Mucosa of descending colon (tissue), 3 donors: ENCODE data around the gene APOL6. TPM values are rescaled to one million over a fixed set of nuclear protein-coding genes. Genes with fewer than 3 reads are reported as not detected.

Experiments
- ATAC-seq: fragments of 200-7000 bp; cut with Tn5 transposase; one replicate; pipeline ENCODE4 v1.9.1; 2020; ENCODE audit warnings: mild to moderate bottlenecking, moderate library complexity
- DNase-seq, 3 donors: peaks; one replicate each; pipeline ENCODE4 v3.0.0-alpha.2; 2020
- H3K36me3 ChIP-seq: fragments of 200-600 bp; one replicate; pipeline ENCODE4 v1.8.0; 2021; ENCODE audit warnings: low read depth, mild to moderate bottlenecking
- H3K4me1 ChIP-seq: fragments of 200-600 bp; one replicate; pipeline ENCODE4 v1.8.0; 2021; ENCODE audit warnings: low read depth, mild to moderate bottlenecking
- H3K4me3 ChIP-seq: fragments of 200-600 bp; one replicate; pipeline ENCODE4 v1.8.0; 2021; ENCODE audit warnings: mild to moderate bottlenecking
- H3K9me3 ChIP-seq: fragments of 200-600 bp; one replicate; pipeline ENCODE4 v1.8.0; 2021; ENCODE audit warnings: mild to moderate bottlenecking
- CTCF ChIP-seq: fragments of 200-600 bp; IDR thresholded peaks from one replicate; pipeline ENCODE4 v1.8.0; 2022; ENCODE audit warnings: antibody characterized with exemption, mild to moderate bottlenecking
- intact Hi-C, 2 donors: fragments of 100-400 bp; cut with DNase I in 1 of 2; cut with micrococcal nuclease in 1 of 2; formaldehyde crosslinking; loops; one replicate each; pipeline versions ENCODE4 v1.11.0 to v1.11.1; 2022; cut with DNase I, micrococcal nuclease
- total RNA-seq, 3 donors: library from RNA; stranded (reverse); fragmentation: NEBNext Ultra II Directional in 2 of 3; extraction: Animal tissue kit (Norgen Biotek cat#: 25700) in 2 of 3; gene quantifications; one replicate each; pipeline versions ENCODE4 v1.2.1 to v1.2.4, GENCODE V29; 2021 to 2023
- donor health status: DM: no; HTN: no; CAD: no; lungs with moderate emphysema.
- donor health status: DM: no; HTN: no; CAD: no.
- donor health status: DM: no; HTN: yes; CAD: no.

The APOL6 gene
- total RNA-seq, 3 donors from 2014 or later, result 40.3 to 43.1 (median 42.1) TPM

DNA sequence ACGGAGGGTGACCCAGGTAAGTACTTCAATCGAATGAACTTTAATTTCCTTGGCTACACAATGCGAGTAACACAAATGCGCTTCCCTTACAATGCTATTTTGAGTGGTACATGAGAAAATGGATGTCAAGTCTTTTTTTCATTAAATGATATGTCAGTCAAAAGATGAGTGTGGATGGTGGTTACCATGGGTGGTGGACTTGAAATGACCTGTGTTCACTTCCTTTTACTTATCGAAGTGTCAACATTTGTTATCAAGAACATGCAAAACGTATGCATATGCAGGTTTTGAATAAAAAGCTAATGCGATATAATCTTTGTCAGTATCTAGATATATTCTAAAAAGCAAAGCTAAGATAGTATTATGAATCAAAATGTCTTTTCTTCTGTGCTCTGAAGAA is 60.7 kb downstream of the APOL6 start:
- ATAC-seq (no peak), DNase-seq (no peak)
- no peaks in the 10 kb centered on the region for H3K36me3 ChIP-seq
- no peak for TF ChIP-seq CTCF
- intact Hi-C loops, result no loop called here
- no peak overlapping the region for H3K4me3 ChIP-seq
- H3K4me1 ChIP-seq, result peaks cover 12% of the 10 kb centered on the region
- no peaks in the 10 kb centered on the region for H3K9me3 ChIP-seq

GRCh38 chr22:35711336-35711735 is 63.1 kb downstream of the APOL6 start:
- no peak for TF ChIP-seq CTCF
- H3K4me1 ChIP-seq, result no peaks in the 10 kb centered on the region
- no peaks in the 10 kb centered on the region for H3K9me3 ChIP-seq
- H3K36me3 ChIP-seq, result no peaks in the 10 kb centered on the region
- H3K4me3 ChIP-seq, result no peak overlapping the region
- intact Hi-C loops, result no loop called here
- ATAC-seq (no peak), DNase-seq (no peak)

- Histone ChIP-seq H3K9me3 (no peaks in the 10 kb centered on the region), H3K4me1 (no peaks in the 10 kb centered on the region), H3K4me3 (no peak overlapping the region), H3K36me3 (no peaks in the 10 kb centered on the region)
- DNase-seq, result no peak
- intact Hi-C loops, result no loop called here
- ATAC-seq, result no peak
- TF ChIP-seq CTCF, result no peak
These were observed 64.4 kb downstream of the APOL6 start for GRCh38 chr22:35712672-35713071.

GRCh38 chr22:35717572-35717971 is 69.3 kb downstream of the APOL6 start, which contains the start of gene APOL5:
Gene APOL5 (plus strand): TSS chr22:35717872. CDS start chr22:35717872, 0 bp downstream.
- TF ChIP-seq CTCF, result no peak
- H3K4me1 ChIP-seq, result no peaks in the 10 kb centered on the region
- DNase-seq (no peak), ATAC-seq (no peak)
- no peaks in the 10 kb centered on the region for H3K9me3 ChIP-seq
- intact Hi-C loops, result no loop called here
- H3K36me3 ChIP-seq, result no peaks in the 10 kb centered on the region
- H3K4me3 ChIP-seq, result no peak within 1 kb of the TSS

Other genes starting within 250 kb of the APOL6 start
- gene MCM5, start 248.3 kb upstream of the APOL6 start, total RNA-seq, result 10 to 100 TPM; 18.5 to 45.2 (median 30.3) TPM
- 10 to 100 TPM; 11.7 to 34.0 (median 19.2) TPM for gene RASD2, start 107.6 kb upstream of the APOL6 start, total RNA-seq
- gene MB, start 31.1 kb upstream of the APOL6 start, total RNA-seq, result 10 to 100 TPM in 2 of 3 donors, 1 to 10 TPM in 1; 2.1 to 17.2 (median 13.4) TPM
- gene APOL5, start 69.4 kb downstream of the APOL6 start, total RNA-seq, result not detected